Stimulated activated CD8-positive, alpha-beta memory T cell treated with anti-CD3 and anti-CD28 coated beads, Interleukin-4, amount 100 ng/mL, for 24 hours (primary cell): ENCODE results near the gene BFSP1.

Source experiments
- DNase-seq: peaks from one replicate; pipeline ENCODE4 v3.0.0-alpha.2; 2020; ENCODE audit warnings: low read depth

Gene BFSP1

DNA sequence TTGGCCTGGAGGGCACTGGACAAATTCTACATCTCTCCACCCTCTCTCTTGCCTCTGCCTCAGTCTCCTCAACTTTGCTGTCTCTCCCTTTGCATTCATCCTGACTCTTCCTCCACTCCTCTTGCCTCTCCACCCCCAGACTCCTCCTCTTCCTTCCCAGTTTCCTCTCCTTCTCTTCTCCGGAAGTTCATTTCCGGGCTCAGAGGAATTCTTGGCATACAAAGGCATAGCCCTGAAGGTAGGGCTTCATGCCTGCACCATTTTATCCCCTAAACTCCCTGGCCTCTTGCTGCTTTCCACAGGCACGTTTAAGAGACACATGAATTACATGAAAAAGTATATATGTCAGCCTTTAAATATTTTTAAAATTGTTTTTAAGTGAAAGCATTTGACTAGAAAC, 10.6 kb downstream of the BFSP1 start:
- no peak for DNase-seq

GRCh38 chr20:17519606-17520285, 11.4 kb downstream of the BFSP1 start:
- DNase-seq: no peak

DNA sequence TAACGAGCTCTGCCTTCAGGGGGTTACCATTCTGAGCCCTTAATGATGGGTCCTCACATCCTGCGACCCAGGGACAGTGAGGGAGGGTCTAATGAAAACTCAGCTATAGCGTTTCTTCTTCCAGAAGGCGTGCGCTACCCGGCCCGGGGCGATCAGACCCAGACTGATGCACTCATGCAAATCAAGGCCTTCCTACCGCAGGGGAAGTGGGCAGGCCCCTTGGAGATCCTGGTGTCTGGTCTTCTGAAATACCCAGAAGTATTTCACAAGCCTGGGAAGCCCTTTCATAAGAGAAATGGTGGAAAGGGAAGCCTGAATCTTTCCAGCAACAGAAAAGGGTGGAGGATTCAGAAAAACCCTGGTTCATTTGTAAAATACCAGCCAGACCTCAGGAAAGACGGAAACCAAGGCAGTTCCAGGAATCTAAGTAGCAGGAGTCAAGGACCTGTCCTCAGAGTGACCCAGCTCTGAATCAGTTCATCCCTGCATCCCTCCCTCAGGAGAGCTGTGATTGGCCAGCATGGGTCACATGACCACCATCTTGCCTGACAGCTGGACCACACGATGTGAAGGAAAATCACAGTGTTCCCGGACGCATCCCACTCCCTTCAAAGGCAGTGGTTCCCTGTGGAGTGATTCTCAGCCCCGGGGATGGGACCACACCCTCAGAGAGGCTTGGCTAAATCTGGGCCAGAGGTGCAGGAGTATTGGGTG, 12.7 kb downstream of the BFSP1 start:
- DNase-seq: no peak

DNA sequence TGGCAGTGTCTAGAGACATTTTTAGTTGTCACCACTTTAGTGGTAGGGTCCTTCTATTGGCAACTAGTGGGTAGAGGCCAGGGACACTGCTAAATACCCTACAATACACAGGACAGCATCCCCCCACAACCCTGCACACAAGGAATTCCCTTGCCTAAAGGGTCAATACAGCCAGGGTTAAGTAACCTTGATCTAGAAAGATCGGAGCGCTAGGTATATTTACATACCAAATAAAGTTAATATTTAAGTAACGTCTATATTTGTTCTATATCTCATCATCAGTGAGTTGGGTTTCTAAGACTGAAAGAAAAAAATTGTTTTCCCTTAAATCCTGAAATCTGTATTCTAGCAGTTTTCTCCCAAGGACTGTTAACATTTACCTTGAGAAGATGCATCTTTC, 16.1 kb downstream of the BFSP1 start:
- DNase-seq: no peak

GRCh38 chr20:17513939-17514338, 17.2 kb downstream of the BFSP1 start:
- no peak for DNase-seq

DNA sequence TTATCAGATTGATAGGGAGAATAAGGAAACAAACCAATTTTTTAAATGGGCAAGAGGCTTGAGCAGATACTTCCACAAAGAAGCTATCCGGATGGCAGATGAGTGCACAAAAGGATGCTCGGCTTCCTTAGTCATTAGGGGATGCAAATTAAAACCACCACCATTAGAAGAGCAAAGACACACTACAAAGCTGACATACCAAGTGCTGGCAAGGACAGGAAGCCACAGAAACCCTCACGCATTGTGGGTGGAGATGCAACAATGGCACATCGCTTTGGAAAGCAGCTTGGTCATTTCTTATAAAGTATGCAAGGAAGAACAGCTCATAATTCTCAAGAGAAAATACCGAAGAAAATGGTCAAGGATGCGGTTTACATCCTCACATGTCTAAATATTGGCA, 19.8 kb downstream of the BFSP1 start:
- DNase-seq: no peak

DNA sequence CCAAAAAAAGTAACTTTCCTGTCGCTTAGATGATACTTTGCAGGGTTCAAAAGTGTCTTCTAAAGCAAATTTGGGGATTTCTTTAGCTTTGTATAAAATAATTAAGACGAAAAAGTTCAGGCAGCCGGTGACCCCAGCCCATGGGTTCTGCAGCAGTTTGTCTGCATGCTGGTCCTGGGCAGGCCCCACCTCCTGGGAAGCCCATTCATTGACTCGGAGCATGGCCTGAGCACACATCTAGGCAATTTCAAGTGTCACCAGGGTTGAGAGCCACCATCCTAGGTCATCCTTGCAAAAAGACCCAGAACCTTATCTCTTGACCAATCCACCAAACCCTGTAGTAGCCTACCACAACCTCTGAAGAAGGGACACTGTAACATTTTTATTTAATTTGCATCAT, 20.6 kb downstream of the BFSP1 start:
- no peak for DNase-seq

GRCh38 chr20:17508756-17509155, 22.4 kb downstream of the BFSP1 start:
- no peak for DNase-seq

DNA sequence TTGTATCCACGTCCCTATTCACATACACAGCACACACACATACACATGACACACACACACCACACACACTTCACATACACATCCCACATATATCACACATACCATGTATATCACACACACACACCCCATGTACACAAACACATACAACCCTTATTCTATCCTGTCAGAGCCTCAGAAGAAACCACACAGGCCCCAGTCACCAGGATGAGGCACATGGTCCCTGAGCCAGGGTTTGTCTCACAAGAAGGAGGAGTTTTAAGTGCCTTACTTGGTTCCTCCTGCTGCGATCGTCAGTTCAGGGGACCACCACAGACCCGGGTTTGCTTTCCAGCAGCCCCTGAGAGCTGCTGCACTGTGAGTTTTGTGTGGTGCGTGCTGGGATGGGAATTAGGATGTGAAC, 23.6 kb downstream of the BFSP1 start:
- no peak for DNase-seq

GRCh38 chr20:17507032-17507431, 24.1 kb downstream of the BFSP1 start:
- no peak for DNase-seq

- peak; percentile 52 for DNase-seq
Observed at GRCh38 chr20:17505636-17506517, 25.3 kb downstream of the BFSP1 start.

DNA sequence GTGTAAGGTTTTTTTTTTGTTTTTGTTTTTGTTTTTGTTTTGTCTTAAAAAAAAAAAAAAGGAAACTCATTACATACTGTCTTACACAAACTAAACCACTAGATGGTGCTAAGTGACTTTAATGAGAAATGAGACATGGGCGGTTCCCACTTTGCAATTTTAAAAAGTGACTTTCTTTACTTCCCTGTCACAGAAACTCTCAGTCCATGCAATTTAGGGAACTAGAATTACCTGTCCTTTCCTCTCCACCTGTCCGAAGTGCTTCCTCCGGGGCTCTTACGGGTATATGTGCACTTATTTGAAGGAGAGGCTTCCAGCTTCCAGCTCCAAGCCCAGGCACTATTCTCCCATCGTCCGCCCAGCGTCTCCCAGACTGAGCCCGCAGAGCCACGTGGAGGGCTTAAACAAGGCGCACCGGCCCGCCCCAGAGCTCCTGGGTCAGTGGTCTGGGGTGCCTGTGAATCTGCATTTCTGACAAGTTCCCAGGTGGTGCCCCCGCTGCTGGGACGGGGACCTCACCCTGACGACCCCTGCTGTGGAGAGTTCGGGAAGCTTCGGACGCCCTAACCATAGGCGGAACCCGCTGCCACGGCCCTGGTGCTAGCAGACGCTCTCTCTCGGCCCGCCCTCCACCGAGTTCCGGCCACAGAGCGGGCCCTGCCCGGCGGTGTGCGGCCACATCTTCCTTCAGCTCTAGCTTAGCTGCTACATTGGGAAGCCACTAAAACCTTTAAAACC, 26.1 kb downstream of the BFSP1 start:
- DNase-seq: peak; percentile 22

DNA sequence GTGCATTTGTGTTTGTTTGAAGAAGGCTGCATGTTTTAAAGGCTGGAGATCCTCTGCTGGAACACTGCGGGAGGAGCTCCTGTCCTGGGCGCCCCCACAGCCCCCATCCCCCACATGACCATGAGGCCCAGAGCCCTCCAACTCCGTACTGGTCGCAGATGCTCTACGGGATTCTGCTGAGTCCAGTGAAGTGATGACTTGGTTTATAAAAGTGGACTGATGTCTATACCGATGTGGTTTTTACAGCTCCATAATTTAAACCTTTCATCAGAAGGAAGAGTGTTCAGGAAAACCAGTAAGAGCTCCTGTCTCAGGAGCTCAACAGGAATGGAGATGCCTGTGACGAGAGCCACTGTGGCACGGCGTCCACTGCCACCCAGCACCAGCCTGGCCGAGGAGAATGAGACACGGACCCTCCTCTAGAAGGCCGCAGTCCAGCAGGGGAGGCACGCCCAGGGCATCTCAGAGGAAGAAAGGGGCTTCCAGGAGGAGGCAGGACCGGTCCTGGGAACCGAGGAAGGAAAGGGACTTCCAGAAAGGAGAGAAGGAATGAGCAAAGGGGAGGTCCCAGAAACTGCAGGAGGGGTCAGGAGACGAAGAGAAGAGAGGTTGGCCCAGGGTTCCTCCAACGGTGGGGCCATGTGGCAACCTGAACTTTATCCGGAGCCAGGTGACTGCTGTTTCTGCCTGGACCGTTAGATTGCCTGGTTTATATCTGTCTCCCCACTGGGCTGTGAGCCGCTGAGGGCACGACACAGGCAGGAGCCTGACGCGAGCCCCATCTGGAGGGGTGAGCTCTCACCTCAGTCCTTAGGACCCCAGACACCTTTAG, 26.9 kb downstream of the BFSP1 start:
- DNase-seq: no peak

- DNase-seq: no peak
Observed at GRCh38 chr20:17503301-17504065, 27.7 kb downstream of the BFSP1 start.

GRCh38 chr20:17502105-17502504, 29.1 kb downstream of the BFSP1 start:
- no peak for DNase-seq

- no peak for DNase-seq
Observed at GRCh38 chr20:17501701-17502100, 29.5 kb downstream of the BFSP1 start.

GRCh38 chr20:17500826-17501225, 30.4 kb downstream of the BFSP1 start:
- no peak for DNase-seq

DNA sequence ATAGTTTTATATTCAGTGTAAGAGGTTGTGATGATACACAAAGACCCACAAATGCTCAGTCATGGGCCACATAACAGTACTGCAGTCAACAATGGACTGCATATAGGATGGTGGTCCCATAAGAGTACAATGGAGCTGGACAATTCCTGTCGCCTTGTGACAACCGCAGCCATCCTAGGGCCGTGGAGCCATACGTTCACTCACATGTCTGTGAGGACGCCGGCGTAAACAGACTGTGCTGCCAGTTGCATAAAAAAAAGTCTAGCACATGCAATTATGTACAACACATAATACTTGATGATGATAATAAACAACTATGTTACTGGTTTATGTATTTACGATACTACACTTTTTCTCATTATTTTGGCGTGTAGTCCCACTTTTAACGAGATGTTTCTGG, 30.9 kb downstream of the BFSP1 start:
- DNase-seq: no peak

GRCh38 chr20:17499041-17499440, 32.1 kb downstream of the BFSP1 start:
- no peak for DNase-seq

DNA sequence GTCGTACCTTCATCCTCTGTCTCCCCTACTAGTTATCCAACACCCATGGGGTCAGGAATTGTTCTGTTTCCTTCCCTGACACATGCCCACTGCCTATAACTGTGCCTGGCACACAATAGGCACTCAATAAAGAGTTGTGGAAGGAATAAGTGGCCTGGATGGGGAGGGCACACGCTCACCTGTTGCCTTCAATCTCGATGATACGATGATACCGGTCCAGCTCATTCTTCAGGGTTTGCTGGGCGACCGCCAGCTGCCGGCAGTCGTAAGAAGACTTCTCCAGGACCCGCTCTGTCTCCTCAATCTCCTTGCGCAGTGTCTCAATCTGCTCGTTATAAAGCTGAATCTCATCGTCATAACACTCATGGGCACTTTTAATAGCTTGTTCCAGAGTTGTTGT, 32.5 kb downstream of the BFSP1 start:
- DNase-seq: no peak
